Measurements from ENCODE around the gene ELMO1. TPM values are rescaled to one million over a fixed set of nuclear protein-coding genes. Genes with fewer than 3 reads are reported as not detected.

The ELMO1 gene
- total RNA-seq, 1 experiment from 2014 or later, result 7.8 TPM

DNA sequence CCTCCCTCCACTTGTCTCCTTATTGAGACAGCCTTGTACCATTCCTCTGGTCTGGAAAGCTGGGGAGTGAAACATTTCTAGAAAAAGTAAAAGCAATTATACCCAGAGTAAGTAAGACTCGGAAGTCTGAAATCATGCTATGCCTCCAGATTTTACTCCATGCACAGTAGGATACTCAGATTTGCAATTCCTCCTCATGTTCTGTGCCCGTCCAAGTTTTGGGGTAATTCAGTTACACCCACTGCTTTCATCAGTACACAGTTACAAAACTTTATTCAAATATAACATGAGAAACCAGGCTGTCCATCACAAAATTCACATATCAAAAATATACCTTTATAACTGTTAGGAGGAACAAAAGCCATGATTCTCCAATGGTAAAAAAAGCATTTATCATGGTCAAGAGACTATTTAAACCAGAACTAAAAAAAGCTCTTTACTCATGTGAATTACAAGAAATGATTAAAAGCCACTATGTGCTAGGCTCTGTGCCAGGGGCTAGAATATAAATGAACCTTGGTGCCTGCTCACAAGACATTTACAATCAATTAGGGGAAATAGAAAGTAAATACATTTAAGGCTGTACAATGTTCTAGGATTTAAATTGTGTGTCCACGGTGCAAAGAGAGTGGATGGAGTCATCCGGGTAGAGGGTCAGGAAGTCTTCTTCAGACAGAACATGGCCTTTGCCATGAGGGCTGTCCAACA is 320.2 kb downstream of the ELMO1 start:
- Histone ChIP-seq H2BK15ac (ENCODE audit: low read depth, low read length) (no peak overlapping the region), H4K8ac (replicated peaks; ENCODE audit: insufficient read length, low read depth, low read length) (no peak overlapping the region), H3K23ac (ENCODE audit: insufficient read length, low read depth, low read length) (no peak overlapping the region), H2AFZ (ENCODE audit: low read length) (no peak overlapping the region), H3K79me1 (ENCODE audit: insufficient read depth, low read depth, low read length, poor library complexity, severe bottlenecking) (no peaks in the 10 kb centered on the region), H2BK120ac (ENCODE audit: low read depth, low read length, poor library complexity, severe bottlenecking) (no peak overlapping the region), H2BK12ac (ENCODE audit: insufficient read length, low read depth, low read length) (no peak overlapping the region), H2AK5ac (ENCODE audit: insufficient read length, low read length) (no peak overlapping the region), H2BK5ac (ENCODE audit: insufficient read length, low read length) (no peak overlapping the region), H4K5ac (ENCODE audit: insufficient read length, low read depth, low read length) (no peak overlapping the region), H3K56ac (ENCODE audit: insufficient read length, low read depth, low read length) (no peak overlapping the region), H3K18ac (ENCODE audit: insufficient read length, low read depth, low read length) (no peak overlapping the region), H3K79me2 (ENCODE audit: insufficient read depth, low read length) (no peaks in the 10 kb centered on the region), H3K14ac (ENCODE audit: insufficient read depth, low read length) (no peak overlapping the region), H4K20me1 (ENCODE audit: control insufficient read depth, insufficient read depth, insufficient read length) (no peaks in the 10 kb centered on the region), H3K27me3 (ENCODE audit: insufficient read depth, low read length) (no peaks in the 10 kb centered on the region), H3K4ac (ENCODE audit: low read depth, low read length) (no peak overlapping the region), H3K4me2 (ENCODE audit: insufficient read depth, insufficient read length, low read length) (no peak overlapping the region), H2BK20ac (ENCODE audit: low read depth, low read length, poor library complexity, severe bottlenecking) (no peak overlapping the region), H3K9me3 (ENCODE audit: control insufficient read depth, low read depth, low read length) (no peaks in the 10 kb centered on the region), H4K91ac (ENCODE audit: insufficient read length, low read depth, low read length) (no peak overlapping the region), H3K27ac (ENCODE audit: insufficient read length, low read depth, low read length) (no peak overlapping the region), H3K4me1 (ENCODE audit: insufficient read depth, low read length) (no peaks in the 10 kb centered on the region), H3K9ac (ENCODE audit: extremely low read depth, insufficient read length, low read length) (no peak overlapping the region), H3T11ph (ENCODE audit: low read length) (no peak overlapping the region), H3K23me2 (ENCODE audit: insufficient read length, low read depth, low read length, poor library complexity, severe bottlenecking) (no peaks in the 10 kb centered on the region)
- no peak overlapping the region for H3K4me3 Mint-ChIP-seq
- peaks cover 2 to 4% (median 4%) of the 10 kb centered on the region in 3 experiments; a peak in 3 of 7 replicates for H3K36me3 Mint-ChIP-seq (ENCODE audit: insufficient read depth in 1 of 3, low read depth in 3 of 3)
- DNase-seq, result no peak
- TF ChIP-seq, protein P1, sequence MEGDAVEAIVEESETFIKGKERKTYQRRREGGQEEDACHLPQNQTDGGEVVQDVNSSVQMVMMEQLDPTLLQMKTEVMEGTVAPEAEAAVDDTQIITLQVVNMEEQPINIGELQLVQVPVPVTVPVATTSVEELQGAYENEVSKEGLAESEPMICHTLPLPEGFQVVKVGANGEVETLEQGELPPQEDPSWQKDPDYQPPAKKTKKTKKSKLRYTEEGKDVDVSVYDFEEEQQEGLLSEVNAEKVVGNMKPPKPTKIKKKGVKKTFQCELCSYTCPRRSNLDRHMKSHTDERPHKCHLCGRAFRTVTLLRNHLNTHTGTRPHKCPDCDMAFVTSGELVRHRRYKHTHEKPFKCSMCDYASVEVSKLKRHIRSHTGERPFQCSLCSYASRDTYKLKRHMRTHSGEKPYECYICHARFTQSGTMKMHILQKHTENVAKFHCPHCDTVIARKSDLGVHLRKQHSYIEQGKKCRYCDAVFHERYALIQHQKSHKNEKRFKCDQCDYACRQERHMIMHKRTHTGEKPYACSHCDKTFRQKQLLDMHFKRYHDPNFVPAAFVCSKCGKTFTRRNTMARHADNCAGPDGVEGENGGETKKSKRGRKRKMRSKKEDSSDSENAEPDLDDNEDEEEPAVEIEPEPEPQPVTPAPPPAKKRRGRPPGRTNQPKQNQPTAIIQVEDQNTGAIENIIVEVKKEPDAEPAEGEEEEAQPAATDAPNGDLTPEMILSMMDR (conservative IDR thresholded peaks at IDR 0.05), result no peak
- no CpG with 5 or more reads among the region's 4 CpGs for WGBS (ENCODE audit: extremely low coverage, insufficient read length, low lambda C conversion rate)
- H3K27me3 Mint-ChIP-seq (ENCODE audit: low read depth), result no peaks in the 10 kb centered on the region; the same call in 1 of the 2 replicates
- no peaks in the 10 kb centered on the region for H3K4me1 Mint-ChIP-seq
- no peak overlapping the region for H3K27ac Mint-ChIP-seq
- H3K9me3 Mint-ChIP-seq, result peaks cover 3% of the 10 kb centered on the region in 2 experiments; a peak in 3 of 5 replicates
